HEK293 (cell line): ENCODE results near the gene MCEMP1.

Experiments
- PRDM1 ChIP-seq: fragments of 450-650 bp; formaldehyde crosslinking; IDR thresholded peaks from 2 replicates; pipeline ENCODE4; 2016; ENCODE audit warnings: missing biosample characterization, missing genetic modification characterization
- YY1 ChIP-seq: fragments of 450-650 bp; formaldehyde crosslinking; IDR thresholded peaks from 2 replicates; pipeline ENCODE4 v1.5.1; 2018; ENCODE audit warnings: missing biosample characterization, missing genetic modification characterization
- ZNF138 ChIP-seq: fragments of 450-650 bp; formaldehyde crosslinking; IDR thresholded peaks from 2 replicates; pipeline ENCODE4 v1.5.1; 2016; ENCODE audit warnings: missing biosample characterization, missing genetic modification characterization, borderline replicate concordance
- ZNF23 ChIP-seq: fragments of 450-650 bp; formaldehyde crosslinking; IDR thresholded peaks from 2 replicates; pipeline ENCODE4 v1.5.1; 2016; ENCODE audit warnings: missing biosample characterization, missing genetic modification characterization, borderline replicate concordance
- ZNF544 ChIP-seq: fragments of 450-650 bp; formaldehyde crosslinking; IDR thresholded peaks from 2 replicates; pipeline ENCODE4 v1.5.0; 2017; ENCODE audit warnings: missing biosample characterization, missing genetic modification characterization
- ZNF585B ChIP-seq: fragments of 450-650 bp; formaldehyde crosslinking; IDR thresholded peaks from 2 replicates; pipeline ENCODE4 v1.5.1; 2016; ENCODE audit warnings: missing biosample characterization, missing genetic modification characterization
- ZNF707 ChIP-seq: fragments of 450-650 bp; formaldehyde crosslinking; IDR thresholded peaks from 2 replicates; pipeline ENCODE4 v1.5.1; 2016; ENCODE audit warnings: missing biosample characterization, missing genetic modification characterization
- TF ChIP-seq, protein P1 (sequence below): fragments of 450-650 bp; formaldehyde crosslinking; IDR thresholded peaks from 2 replicates; pipeline ENCODE4 v1.5.1; 2016; ENCODE audit warnings: missing biosample characterization, missing genetic modification characterization
- TF ChIP-seq, protein P2 (sequence below): fragments of 450-650 bp; formaldehyde crosslinking; IDR thresholded peaks from 2 replicates; pipeline ENCODE4 v1.5.1; 2016; ENCODE audit warnings: missing biosample characterization, missing genetic modification characterization, low read depth

DNA sequence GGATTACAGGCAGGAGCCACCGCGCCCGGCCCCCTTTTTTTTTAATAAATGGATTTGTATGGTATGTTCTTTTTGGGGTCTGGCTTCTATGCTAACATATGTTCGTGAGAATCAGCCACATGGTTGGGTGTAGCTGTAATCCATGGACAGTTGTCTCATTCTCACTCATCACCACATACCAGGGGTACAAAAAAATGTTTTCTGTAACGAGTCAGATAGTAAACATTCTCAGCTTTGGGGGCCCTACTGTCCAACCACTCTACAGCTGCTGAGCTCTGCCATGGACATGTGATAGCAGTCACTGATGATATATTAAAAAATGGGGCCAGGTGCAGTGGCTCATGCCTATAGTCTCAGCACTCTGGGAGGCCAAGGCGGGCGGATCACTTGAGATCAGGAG, 13.2 kb upstream of the MCEMP1 start:
- TF ChIP-seq, protein P1, sequence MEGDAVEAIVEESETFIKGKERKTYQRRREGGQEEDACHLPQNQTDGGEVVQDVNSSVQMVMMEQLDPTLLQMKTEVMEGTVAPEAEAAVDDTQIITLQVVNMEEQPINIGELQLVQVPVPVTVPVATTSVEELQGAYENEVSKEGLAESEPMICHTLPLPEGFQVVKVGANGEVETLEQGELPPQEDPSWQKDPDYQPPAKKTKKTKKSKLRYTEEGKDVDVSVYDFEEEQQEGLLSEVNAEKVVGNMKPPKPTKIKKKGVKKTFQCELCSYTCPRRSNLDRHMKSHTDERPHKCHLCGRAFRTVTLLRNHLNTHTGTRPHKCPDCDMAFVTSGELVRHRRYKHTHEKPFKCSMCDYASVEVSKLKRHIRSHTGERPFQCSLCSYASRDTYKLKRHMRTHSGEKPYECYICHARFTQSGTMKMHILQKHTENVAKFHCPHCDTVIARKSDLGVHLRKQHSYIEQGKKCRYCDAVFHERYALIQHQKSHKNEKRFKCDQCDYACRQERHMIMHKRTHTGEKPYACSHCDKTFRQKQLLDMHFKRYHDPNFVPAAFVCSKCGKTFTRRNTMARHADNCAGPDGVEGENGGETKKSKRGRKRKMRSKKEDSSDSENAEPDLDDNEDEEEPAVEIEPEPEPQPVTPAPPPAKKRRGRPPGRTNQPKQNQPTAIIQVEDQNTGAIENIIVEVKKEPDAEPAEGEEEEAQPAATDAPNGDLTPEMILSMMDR (tag by site-specific recombination), result no peak
- no peak for TF ChIP-seq YY1 (tag by site-specific recombination)
- TF ChIP-seq ZNF544, result no peak
- no peak for TF ChIP-seq PRDM1 (tag by site-specific recombination)
- TF ChIP-seq ZNF138, result no peak
- TF ChIP-seq ZNF707 (tag by site-specific recombination), result no peak
- no peak for TF ChIP-seq ZNF23
- TF ChIP-seq, protein P2, sequence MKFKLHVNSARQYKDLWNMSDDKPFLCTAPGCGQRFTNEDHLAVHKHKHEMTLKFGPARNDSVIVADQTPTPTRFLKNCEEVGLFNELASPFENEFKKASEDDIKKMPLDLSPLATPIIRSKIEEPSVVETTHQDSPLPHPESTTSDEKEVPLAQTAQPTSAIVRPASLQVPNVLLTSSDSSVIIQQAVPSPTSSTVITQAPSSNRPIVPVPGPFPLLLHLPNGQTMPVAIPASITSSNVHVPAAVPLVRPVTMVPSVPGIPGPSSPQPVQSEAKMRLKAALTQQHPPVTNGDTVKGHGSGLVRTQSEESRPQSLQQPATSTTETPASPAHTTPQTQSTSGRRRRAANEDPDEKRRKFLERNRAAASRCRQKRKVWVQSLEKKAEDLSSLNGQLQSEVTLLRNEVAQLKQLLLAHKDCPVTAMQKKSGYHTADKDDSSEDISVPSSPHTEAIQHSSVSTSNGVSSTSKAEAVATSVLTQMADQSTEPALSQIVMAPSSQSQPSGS (tag by site-specific recombination), result no peak
- TF ChIP-seq ZNF585B, result no peak
